TTC549 (cell line): ENCODE data around the gene TMEM80.
"Not testable (repeated sequence)": the region's sequence is repeated elsewhere in the genome, so short reads cannot be mapped to it uniquely, and the experiment has no call there.

Source experiments
- FAIRE-seq: peaks from 2 replicates; lab custom pipeline; 2012; peaks lifted over from hg19 to GRCh38; lab: Jason Lieb, UNC

TMEM80 gene

DNA sequence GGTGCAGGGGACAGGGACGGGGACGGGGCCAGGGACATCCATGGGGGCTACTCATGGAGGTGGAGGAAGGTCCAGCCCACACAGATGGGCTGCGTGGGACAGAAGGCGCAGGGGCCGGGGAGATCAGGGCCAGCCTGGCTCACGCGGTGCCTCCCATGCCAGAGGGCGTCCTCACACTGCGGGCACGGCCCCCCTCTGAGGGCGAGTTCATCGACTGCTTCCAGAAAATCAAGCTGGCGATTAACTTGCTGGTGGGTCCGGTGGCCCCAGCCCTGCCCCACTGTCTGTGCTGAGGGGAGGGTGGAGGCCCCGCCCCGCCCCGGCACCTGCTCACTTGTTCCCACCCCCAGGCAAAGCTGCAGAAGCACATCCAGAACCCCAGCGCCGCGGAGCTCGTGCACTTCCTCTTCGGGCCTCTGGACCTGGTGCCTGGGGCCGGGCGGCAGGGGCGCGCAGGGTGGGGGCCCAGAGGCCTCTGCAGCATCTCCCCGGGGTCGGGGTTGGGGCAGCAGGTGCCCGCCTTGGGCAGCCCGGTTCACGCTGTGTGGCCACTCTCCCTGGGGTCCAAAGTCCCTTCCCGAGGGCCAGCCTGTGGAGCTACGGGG, 26.2 kb downstream of the TMEM80 start:
- no peak for FAIRE-seq

- FAIRE-seq = no peak
Measured at GRCh38 chr11:722346-722811, 26.8 kb downstream of the TMEM80 start.

GRCh38 chr11:723120-723883, 27.7 kb downstream of the TMEM80 start:
- FAIRE-seq = peak; percentile 85

GRCh38 chr11:724049-724777, 28.6 kb downstream of the TMEM80 start:
- FAIRE-seq = no peak

- no peak for FAIRE-seq
Measured at GRCh38 chr11:724778-725386, 29.3 kb downstream of the TMEM80 start.

DNA sequence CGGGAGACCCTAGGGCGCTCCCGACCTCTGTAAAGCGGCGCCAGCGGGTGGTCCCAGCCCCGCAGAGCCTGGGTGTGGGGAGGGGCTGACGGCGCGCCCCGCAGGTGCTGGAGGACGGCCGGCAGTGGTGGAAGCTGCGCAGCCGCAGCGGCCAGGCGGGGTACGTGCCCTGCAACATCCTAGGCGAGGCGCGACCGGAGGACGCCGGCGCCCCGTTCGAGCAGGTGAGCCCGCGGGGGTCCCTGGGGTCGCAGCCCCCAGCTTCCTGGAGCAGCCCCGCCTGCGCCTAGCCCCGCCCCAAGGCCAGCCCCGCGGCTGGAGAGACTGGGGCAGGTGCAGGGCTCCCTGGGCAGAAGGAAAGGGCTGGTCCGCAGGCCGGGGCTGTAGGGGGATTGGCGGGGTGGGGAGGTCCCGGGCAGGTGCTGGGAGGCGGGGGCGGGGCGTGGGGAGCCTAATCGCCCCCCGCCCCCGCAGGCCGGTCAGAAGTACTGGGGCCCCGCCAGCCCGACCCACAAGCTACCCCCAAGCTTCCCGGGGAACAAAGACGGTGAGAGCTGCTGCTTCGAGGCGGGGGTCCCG, 30.1 kb downstream of the TMEM80 start:
- no peak for FAIRE-seq

- FAIRE-seq = no peak
Measured at GRCh38 chr11:726278-727220, 30.9 kb downstream of the TMEM80 start.

GRCh38 chr11:727281-727701, 31.7 kb downstream of the TMEM80 start:
- FAIRE-seq = no peak

- no peak for FAIRE-seq
Measured at GRCh38 chr11:727859-728748, 32.5 kb downstream of the TMEM80 start.

GRCh38 chr11:728901-729491, 33.4 kb downstream of the TMEM80 start:
- no peak for FAIRE-seq

DNA sequence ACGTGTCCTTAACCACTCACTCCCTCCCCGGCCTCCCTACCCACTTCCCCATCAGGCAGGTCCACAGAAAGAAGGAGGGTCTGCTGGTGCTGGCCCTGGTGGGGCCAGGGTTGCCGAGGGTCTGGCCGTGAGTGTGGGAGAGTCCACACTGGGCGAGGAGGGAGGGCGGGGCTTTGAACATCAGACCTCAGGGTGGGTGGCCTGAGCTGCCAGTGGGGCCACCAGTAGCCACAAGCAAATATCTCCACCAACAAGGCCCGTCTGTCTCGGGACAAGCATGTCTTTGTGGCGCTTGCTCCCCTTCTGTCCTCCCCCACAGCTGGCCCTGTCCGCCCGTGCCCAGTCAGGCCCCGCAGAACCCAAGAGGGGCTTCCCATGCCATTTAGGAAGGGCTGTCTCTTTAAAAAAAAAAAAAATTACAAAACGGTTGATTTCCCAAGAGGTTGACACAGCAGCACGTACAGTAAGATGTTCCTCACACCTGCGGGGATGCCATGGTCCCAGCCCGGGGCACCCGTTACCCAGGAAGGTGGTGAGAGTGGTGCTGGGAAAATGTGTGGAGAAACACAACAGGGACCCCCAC, 34.0 kb downstream of the TMEM80 start:
- FAIRE-seq = no peak

- FAIRE-seq = no peak
Measured at GRCh38 chr11:733072-733471, 37.5 kb downstream of the TMEM80 start.

DNA sequence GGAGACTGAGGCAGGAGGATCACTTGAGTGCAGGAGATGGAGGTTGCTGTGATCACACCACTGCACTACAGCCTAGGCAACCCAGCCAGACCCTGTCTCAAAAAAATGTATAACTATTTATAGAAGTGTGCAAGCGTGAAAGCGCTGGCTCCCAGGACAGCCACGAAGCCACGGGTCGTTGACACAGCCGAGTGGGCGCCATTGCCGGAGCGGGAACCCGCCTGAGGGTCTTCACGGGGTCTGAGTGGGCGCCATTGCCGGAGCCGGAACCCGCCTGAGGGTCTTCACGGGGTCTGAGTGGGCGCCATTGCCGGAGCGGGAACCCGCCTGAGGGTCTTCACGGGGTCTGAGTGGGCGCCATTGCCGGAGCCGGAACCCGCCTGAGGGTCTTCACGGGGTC, 38.9 kb downstream of the TMEM80 start:
- not testable (repeated sequence) for FAIRE-seq

DNA sequence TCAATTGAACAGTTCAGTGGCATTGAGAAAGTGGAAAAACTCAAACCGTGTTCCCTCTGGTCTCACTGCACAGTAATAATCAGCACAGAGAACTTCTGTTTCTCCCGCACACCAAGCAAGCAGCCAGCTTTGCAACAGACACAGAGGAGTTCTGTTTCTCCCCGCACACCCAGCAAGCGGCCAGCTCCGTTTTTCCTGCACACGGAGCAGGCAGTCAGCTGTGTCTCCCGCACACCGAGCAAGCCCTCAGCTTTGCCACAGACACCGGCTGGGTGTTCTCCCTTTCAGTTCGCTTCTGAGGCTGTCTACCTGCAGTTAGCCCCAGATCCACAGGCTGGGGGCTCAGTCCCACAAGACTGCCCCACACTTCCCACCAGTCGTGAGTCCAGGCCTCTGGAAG, 41.8 kb downstream of the TMEM80 start:
- FAIRE-seq = no peak

- FAIRE-seq = not testable (repeated sequence)
Measured at GRCh38 chr11:737899-738298, 42.3 kb downstream of the TMEM80 start.

DNA sequence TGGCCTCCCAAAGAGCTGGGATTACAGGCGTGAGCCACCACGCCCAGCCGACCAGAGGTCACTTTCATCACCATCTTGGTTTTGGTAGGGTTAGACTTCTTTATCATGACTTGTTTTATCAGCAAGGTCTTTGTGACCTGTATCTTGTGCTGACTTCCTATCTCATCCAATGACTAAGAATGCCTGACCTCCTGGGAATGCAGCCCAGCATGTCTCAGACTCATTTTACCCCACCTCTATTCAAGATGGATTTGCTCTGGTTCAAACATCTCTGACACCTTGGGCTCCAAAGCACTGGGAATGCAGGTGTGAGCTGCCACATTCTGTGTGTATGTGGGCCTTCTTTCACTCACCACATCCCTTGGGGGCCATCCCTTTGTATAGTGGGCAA, 46.5 kb downstream of the TMEM80 start:
- no peak for FAIRE-seq

DNA sequence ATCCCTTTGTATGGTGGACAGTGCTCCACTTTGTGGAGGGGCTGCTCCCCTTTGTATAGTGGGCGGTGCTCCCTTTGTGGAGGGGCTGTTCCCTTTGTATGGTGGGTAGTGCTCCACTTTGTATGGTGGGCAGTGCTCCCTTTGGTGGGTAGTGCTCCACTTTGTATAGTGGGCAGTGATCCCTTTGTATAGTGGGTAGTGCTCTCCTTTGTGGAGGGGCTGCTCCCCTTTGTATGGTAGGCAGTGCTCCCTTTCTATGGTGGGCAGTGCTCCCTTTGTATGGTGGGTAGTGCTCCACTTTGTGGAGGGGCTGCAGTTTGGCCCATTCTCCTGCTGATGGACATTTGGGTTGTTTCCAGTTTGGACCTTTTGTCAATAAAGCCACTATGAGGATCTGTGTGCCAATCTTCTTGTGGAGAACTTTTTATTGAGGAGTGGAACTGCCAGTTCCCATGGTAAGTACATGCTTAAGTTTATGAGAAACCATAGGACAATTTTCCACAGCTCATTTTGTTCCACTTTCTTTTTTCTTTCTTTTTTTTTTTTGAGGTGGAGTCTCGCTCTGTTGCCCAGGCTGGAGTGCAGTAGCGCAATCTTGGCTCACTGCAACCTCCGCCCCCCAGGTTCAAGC, 47.1 kb downstream of the TMEM80 start:
- FAIRE-seq = no peak

GRCh38 chr11:745428-745827, 49.8 kb downstream of the TMEM80 start:
- FAIRE-seq = no peak
